CD4-positive, alpha-beta T cell treated with Interleukin-2 at 100 ng/mL for 4 hours (primary cell): ENCODE measurements around the gene PAIP2.
"Not testable (repeated sequence)": the region's sequence is repeated elsewhere in the genome, so short reads cannot be mapped to it uniquely, and the experiment has no call there.

Experiments
- DNase-seq: peaks from one replicate; pipeline ENCODE4 v3.0.0-alpha.2; 2020; ENCODE audit warnings: low spot score

The PAIP2 gene

DNA sequence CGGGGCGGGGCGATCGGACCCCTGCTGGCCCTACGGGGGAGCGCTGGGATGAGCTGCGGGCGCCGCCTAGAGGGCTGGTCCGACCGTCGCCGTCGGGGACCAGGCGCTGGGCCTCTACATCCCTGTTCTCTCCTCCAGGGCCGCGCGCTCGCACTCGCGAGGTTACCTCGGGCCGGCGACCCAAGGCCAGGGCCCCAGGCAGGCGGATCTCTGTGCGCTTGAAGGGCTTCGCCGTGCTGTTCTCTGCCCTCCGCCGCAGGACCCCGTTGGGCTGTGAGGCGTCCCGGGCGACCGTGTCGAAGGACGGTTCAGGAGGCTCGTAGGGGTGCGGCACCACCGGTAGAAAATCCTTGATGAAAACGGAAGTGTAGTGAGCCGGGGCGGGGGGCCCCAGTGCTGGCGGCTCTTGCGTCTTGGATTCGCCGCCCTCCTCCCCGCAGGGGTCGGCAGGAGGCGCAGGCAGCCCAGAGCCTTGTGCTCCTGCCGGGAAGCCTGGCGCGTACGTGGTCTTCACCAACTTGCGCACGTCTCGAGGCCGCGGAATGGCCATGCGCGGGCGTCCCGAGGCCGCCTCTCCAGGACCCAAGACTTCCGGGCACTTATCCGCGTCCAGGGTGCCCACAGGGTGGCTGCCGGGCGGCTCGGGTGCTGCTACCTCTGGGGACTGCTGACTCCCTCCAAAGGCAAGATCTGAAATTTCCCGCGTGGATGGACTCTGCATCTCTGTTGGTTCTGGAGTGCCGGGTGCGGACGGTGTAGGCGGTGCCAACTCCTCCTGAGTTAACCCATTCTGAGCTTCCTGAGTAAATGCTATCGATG is 51.2 kb downstream of the PAIP2 start:
- peak; percentile 77 for DNase-seq

DNA sequence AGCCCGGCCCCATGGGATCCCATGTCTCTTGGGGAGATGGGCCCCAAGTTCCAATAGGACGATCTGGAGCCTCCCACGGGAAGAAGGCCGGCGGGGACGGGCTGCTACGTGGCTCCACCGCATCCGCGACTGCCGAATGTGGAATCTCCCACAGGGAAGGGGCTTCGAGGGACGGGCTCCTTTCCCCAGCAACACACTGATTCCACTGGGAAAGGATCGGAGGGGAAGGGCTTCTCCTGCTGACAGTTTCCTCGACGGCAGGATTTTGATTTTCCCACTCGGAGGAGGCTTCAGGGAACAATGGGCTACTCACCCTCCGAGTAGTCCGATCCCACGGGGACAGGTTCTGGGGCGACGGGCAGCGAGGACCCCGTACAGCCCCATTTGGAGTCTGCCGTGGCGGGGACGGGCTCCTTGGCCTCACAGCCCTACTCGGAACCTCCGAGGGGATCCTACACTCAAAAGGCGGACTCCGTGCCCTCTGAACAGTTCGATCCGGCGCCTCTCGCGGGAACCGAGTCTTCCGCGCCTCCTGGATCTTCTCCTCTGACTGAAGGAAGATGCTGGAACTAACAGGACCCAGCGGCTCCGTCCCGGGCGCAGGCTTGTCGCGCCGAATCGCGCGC is 52.0 kb downstream of the PAIP2 start:
- DNase-seq: no peak

DNA sequence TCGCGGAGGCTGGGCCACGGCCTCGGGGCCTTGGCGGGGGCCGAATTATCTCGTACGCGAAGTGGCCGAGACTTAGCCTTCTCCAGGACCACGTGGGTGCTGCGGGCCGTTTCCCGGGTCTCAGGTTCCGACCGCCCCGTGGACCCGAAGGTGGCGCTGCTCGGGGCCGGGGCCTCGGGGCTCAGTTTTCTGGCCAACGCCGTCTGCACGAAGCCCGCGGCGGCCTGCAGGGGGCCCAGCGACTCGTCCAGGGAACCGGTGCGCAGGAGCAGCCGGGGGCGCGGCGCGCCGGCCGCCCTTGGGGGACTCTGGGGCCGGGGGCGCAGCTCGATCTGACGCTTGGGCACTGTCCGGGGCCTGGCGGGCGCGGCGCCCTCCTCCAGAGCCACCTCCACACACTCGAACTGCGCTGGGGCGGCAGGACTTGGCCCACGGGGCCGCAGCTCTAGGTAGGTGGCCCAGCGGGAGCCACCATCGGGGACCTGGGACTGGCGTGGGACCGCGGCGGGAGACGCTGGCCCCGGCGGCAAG is 52.5 kb downstream of the PAIP2 start:
- peak; percentile 58 for DNase-seq

DNA sequence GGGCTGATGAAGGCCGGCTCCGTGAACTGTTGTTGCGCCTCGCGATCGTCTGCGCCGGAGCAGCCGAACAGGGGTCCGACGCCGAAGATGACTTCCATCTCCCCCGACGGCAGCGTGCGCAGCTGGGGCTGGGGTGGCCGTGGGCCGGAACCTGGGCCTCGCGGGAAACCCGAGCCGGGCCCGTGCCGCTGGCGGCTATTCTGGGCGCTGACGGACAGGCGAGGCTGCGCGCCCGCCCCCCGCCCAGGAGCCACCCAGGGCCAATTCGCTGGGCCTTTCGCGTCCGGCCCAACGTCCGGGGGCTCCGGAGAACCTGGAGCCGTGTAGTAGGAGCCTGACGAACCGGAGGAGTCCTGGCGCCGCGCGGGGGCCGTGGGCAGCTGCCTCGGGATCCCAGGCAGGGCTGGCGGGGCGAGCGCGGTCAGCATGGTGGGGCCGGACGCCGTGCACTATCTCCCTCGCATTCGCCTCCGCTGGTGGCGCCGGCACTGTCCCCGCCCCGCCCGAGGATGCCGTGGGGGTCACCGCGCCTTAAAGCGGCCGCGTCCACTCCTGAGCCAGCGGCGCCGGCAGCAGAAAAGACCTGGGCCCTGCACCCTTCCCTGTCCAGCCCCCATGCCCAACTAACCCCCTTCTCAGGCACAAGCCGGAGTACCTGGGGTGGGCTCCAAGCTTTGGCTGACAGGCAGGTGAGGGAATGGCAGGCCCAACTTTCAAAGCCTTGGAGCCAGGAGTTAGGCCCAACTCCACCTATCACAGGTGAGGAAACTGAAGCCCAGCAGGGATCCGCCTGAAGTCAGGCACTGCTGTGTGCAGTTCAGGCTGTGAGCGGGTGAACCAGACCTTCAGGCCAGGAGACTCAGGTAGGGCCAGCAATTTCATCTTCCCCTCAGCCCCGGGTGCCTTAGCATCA is 53.3 kb downstream of the PAIP2 start, which contains the start of gene PROB1:
Gene PROB1, minus strand, starts transcription at position 451 of the 913 bp plus-strand sequence. Its CDS starts 23 bp downstream, at position 428.
- DNase-seq: no peak

DNA sequence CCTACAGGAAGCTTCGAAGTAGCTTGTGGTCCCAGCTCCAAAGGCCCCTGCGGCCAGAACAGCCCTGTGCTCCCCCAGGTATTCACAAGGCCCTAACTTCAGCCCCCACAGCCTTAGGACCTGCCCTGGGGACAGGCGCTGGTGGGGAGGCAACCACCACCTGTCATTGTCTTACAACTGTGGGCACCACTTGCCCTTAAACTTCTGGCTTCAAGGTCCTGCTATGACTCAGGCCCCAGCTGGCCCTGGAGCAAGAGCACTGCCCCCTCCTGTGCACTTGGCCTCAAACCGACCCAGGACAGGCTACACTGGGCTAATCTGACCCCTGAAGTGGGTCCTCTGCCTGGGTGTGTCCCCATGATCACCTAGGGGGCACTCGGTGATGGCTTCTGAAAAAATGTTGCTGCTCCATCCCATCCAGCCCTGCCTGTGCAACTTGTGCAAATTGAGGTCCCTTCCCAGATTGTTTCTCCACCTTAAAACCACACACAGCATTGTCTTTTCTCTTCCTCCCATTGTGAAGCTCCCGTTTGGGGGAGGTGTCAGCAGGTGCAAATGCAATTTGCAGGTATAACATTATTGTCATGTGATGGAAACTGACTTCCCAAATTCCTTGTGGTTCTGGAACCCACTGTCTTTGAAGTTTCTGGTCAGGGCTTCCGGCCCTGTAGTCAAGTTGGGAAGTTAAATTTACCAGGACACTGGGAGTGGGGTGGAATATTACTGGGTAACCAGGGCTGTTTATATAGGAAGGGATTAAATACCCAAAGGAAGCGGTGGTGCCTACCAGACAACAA is 54.4 kb downstream of the PAIP2 start:
- no peak for DNase-seq

DNA sequence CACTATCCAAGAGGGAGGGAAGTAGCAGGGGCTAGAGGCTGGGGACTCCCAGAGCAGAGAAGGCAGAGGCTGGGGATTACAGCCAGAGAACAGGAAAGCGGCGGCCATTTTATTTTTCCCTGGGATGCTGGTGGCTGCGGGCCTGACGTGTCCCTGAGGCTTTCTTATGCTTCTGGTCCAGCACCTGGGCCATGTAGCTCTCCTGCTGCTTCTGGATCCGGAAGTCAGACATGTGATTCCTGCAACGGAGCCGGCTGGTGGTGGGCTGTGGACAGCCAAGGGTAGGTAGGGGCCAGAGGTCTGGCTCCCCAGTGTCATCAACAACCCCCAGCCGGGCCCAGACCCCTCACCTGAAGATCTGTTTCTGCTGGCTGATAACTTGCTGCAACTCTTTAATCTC is 55.0 kb downstream of the PAIP2 start:
- DNase-seq: no peak

DNA sequence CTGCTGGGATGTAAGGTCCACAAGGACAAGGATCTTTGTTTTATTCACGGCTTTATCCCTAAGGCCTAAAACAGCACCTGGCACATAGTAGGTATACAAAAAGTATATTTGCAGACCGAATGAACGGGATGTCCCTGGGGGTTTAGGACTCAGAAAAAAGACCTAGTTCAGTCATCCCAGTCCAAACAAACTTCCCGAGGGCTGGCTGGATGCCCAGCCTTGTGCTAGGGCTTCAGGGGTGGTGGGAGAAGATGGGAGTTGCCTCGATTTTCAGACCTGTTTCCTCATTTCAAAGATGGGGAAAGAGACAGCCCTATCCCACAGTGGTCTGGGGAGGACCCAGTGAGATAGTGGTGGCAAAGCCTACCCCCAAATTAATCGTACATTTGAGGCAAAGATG is 56.3 kb downstream of the PAIP2 start:
- no peak for DNase-seq

DNA sequence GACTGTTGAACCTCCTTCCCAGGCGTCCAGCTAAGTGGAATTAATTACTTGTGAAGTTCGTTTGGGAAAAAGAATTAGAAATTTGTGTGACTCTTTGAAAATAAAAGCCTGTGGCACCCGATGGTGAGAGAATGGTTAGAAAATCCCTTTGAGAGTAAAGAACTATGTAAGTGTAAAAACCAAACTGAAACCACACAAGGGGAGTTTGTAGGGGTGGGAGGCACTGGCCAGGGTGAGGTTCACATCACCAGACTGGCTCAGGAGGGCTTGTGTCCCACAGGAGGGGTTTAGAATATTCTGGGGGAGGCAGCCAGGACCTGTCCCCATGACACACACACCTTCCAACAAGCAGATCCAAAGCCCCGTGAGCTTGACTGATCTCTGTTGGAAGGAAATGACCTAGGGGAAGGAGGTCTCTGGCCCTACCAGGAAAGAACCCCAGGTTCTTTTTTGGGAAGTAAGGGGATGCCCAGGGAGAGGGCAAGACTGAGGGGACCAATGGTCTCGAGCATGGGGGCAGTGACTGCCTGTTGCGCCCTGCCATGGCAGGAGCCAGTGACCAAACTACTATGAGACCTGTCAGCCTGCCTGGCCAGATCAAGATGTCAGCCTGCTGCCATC is 58.0 kb downstream of the PAIP2 start:
- no peak for DNase-seq

DNA sequence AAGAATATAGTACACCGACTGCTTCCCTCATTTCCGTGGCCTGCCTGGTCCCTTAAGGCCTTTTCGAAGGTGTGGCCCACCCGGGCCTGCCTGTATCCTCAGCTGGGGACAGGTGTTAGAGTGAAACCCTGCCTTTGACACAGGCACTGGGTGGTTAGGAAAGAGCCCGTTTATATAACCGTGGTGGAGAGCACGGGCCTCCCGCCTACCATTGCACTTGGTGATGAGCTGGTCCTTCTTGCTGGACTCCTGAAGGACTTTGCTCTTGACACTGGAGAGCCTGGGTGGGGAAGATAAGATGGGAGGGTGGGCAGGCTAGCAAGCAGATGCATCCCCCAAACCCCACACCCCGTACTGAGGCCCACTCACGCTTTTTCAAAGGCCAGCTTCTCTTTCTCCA is 59.9 kb downstream of the PAIP2 start:
- DNase-seq: no peak

DNA sequence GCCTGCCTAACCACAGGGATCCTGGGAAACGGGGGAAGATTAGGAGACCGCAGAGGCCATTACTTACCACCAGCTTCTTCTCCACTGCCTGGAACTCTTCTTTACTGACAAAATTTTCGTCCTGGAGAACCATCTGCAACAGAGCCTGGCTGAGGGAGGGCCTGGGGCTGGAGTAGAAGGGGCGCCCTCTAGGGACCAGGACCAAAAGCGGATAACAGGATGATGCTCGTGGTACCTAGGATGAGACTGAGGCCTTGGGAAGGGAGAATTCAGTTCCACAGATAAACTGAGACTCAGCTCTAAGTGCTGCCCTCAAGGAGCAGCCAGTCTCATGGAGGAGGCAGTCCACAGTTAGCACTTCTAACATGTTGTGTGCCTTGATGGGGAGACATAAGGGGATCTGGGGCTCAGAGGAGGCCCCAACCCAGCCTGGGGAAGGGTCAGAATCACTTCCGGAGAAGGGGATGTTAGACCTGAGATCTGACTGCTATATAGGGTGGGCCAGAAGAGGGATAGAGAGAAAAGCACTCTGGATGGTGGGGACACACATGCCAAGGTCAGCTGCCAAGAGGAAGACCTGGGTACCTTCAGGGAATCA is 61.0 kb downstream of the PAIP2 start:
- no peak for DNase-seq

DNA sequence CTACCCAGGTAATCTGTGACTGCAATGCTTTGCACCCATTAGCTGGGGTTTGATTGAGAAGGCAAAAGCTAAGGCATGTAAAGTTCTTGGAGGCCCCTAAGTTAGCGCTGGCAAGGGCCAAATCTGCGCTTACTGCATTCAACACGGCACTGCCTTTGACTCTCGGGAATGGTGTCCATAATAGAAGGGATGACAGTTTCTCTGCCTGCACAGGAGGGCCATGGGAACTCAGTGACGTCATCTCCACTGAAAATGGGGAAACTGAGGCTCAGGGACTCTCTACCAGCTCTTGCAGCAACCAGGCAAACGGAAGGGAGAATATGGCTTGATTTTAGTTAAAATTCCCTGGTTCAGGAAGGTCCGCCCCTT is 61.7 kb downstream of the PAIP2 start:
- no peak for DNase-seq

DNA sequence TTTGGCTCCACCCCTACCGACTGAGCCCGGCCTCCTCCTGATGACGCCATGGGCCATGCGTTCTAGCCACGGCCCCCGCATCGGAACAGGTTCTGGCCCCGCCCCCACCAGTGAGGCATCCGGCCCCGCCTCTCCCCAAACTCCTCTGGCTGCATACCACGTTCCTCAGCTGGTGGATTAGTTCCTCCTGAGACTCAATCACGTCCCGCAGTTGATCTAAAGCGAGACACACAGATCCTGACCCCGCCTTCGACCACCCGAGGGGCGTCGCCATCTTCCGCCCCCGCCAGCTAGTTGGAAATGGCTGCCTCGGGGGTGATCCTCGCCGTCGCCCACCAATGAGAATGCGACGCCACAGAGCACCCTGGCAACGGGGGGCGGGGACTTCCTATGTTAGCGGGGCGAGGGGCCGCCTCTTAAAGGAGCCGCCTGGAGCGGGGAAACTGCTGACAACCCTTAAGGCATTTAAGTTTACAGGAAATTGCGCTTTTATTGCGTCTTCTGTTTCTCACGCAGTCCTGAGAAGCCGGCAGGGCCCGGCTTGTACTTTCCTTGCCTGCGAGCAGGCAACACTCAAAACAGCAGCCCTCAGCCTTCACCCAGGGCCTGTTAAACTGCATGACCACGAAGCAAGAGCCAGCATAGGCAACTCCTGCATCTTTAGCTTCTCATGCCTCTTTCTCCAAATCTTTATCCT is 62.3 kb downstream of the PAIP2 start, which contains the start of gene SPATA24:
Gene SPATA24, minus strand, starts transcription at position 303 of the 697 bp plus-strand sequence. Its CDS starts 29 bp downstream, at position 274.
- peak; percentile 97 for DNase-seq

DNA sequence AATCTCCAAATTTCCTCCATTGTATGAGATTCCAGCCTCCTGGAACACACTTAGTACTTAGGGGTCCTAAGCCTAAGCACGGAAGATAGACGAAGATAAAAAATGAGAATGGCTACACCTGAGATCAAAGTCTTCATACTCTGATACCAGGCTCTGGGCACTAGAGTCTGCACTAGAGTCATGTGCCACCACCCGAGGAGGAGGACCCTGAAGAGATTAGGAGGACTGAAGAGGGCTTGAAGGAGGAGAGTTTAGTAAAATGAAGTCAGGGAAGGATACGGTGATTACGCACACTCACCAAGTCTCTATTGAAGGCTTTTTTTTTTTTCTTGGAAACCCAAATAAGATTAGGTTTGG is 62.8 kb downstream of the PAIP2 start:
- DNase-seq: no peak

DNA sequence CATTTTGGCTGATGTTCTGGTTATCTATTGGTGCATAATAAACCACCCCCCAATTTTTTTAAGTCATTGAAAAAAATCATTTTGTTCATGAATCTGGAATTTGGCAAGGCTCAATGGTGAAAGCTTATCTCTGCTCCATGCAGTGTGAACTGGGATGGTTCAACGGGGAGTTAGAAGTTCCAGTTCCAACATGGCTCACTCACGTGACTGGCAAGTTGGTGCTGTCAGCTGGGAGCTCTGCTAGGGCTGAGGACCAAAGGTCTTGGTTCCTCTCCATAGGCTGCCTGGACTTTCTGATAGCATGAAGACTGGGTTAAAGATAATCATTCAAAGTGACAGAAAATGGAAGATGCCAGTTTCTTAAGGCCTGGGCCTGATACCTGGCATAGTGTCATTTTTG is 65.3 kb downstream of the PAIP2 start:
- no peak for DNase-seq

DNA sequence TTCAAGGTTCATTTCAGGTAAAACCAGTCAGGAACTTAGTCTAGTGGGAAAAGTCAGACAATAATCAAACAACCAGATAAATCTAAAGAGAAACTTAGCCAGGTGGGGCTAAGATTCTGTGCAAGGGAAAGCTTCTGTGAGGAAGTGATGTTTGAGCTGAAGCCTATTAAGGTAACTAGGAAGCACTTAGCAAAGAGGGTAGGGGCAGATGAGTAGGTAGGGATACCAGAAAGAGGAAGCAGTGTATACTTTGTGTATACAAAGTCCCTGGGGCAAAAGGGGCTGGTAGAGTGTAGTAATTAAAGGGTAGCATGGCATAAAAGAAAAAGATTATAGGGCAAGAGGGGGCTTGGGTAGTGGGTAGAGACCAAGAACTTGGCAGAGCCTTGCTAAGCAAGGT is 65.9 kb downstream of the PAIP2 start:
- no peak for DNase-seq

DNA sequence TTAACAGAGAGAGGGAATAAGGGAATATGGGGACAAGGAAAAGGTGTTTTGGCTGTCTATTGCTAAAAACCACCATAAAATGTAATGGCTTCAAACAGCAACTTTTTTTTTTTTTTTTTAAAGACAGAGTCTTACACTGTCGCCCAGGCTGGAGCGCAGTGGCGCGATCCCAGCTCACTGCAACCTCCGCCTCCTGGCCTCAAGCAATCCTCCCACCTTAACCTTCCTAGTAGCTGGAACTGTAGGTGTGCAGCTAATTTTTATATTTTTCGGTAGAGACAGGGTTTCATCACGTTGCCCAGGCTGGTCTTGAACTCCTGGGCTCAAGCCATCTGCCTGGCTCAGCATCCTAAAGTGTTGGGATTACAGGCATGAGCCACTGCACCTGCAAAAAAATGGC is 66.5 kb downstream of the PAIP2 start:
- no peak for DNase-seq

DNA sequence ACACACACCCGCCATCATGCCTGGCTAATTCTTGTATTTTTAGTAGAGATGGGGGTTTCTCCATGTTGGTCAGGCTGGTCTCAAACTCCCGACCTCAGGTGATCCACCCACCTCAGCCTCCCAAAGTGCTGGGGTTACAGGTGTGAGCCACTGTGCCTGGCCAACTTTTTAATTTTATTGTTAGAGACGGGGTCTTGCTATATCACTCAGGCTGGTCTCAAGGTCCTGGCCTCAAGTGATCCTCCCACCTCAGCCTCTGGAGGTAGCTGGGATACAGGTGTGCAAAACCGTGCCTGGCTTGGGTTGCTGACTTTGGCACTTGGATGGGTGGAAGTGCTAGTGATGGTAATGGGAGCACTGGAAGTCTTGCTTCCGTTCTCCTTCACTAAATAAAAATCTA is 67.5 kb downstream of the PAIP2 start:
- not testable (repeated sequence) for DNase-seq

DNA sequence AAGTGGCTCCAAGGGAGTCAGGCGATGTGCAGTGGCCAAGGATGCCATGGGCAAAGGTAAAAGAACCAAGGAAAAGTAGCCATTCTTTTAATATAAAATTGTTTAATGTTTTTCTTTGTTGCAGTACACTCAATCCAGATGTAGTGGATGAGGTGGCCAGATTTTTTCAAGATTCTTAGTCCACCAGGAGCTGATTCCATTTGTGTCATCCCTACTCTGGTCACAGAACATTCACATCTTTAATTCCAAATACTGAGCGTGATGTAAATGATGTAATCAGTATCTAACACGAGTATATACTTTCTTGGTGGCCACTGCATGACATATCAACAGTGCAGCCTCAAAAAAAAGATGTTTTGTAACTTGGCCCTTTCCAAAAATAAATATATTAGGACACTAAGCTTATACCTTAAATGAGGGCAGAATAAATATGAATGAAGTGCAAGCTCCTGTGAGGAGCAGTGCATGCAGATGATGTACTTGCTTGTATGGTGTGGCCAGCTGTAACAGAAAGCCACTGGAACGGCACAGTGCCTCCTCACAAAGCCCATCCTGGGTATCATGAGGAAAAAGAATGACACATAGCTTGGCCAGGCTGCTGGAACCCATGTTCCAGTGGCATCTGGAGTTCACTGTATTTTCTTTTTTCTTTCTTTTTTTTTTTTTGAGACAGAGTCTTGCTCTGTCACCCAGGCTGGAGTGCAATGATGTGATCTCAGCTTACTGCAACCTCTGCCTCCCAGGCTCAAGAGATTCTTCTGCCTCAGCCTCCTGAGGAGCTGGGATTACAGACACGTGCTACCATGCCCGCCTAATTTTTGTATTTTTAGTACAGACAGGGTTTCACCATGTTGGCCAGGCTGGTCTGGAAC is 68.7 kb downstream of the PAIP2 start:
- DNase-seq: no peak
